GM12865 (cell line): Measurements from ENCODE around the gene KCNJ14.

Experiments used
- DNase-seq: peaks from one replicate; pipeline ENCODE4 v3.0.0; 2010; ENCODE audit warnings: low read depth
- H3K4me3 ChIP-seq: 2 replicates; pipeline ENCODE4 v1.5.1; 2011; ENCODE audit warnings: mild to moderate bottlenecking, low read depth, low read length, control low read depth
- CTCF ChIP-seq: IDR thresholded peaks from 2 replicates; pipeline ENCODE4 v1.5.1; 2011; ENCODE audit warnings: low read length, control low read depth, low read depth, inconsistent platforms; ENCODE audit not compliant: insufficient read depth; ENCODE audit errors: missing control alignments

The KCNJ14 gene

GRCh38 chr19:48508729-48509411, 53.5 kb downstream of the KCNJ14 start:
- no peak for DNase-seq
- TF ChIP-seq CTCF, result no peak
- H3K4me3 ChIP-seq, result no peak overlapping the region

- no peak for DNase-seq
- no peak for TF ChIP-seq CTCF
- no peak overlapping the region for H3K4me3 ChIP-seq
Observed at GRCh38 chr19:48509467-48510194, 54.3 kb downstream of the KCNJ14 start.

GRCh38 chr19:48510421-48511268, 55.3 kb downstream of the KCNJ14 start:
- no peak overlapping the region for H3K4me3 ChIP-seq

GRCh38 chr19:48511321-48511731, 56.0 kb downstream of the KCNJ14 start:
- H3K4me3 ChIP-seq, result no peak overlapping the region
- DNase-seq, result no peak
- no peak for TF ChIP-seq CTCF

More at GRCh38 chr19:48510421-48511268, 55.3 kb downstream of the KCNJ14 start:
- TF ChIP-seq CTCF, result no peak
- peak; percentile 64 for DNase-seq

GRCh38 chr19:48511800-48512503, 56.6 kb downstream of the KCNJ14 start, which contains the start of gene LMTK3:
Gene LMTK3 (minus strand): TSS chr19:48511835. CDS start chr19:48511576, 259 bp downstream.
- no peak within 1 kb of the TSS for H3K4me3 ChIP-seq
- peak; percentile 72 for DNase-seq
- TF ChIP-seq CTCF, result no peak
